HepG2 (cell line): ENCODE measurements around the gene GIPC1. TPM values are rescaled to one million over a fixed set of nuclear protein-coding genes. Genes with fewer than 3 reads are reported as not detected.

Source experiments
- AGO1 ChIP-seq: fragments of 200-400 bp; formaldehyde crosslinking; IDR thresholded peaks from 2 replicates; pipeline ENCODE4 v1.6.1; 2017; ENCODE audit warnings: mild to moderate bottlenecking, low read depth, low read length, moderate library complexity; ENCODE audit not compliant: poor library complexity, severe bottlenecking
- ATM ChIP-seq: fragments of 450-650 bp; IDR thresholded peaks from 2 replicates; pipeline ENCODE4 v1.7.1; 2017; ENCODE audit warnings: mild to moderate bottlenecking, borderline replicate concordance
- BHLHE40 ChIP-seq: IDR thresholded peaks from 2 replicates; pipeline ENCODE4 v1.6.1; 2011; ENCODE audit warnings: low read length, improper control_type of control experiment
- CREBL2 ChIP-seq: sonication (generic); formaldehyde crosslinking; IDR thresholded peaks from 2 replicates; pipeline ENCODE4 v1.8.1; 2023; ENCODE audit warnings: missing genetic modification reagents, mild to moderate bottlenecking, borderline replicate concordance
- DMAP1 ChIP-seq: IDR thresholded peaks from 2 replicates; pipeline ENCODE4 v1.6.1; 2016
- DPF2 ChIP-seq: sonication (generic); formaldehyde crosslinking; IDR thresholded peaks from 2 replicates; pipeline ENCODE4 v1.4.0; 2020; ENCODE audit warnings: mild to moderate bottlenecking, low read depth, missing genetic modification reagents, borderline replicate concordance
- MLX ChIP-seq: IDR thresholded peaks from 2 replicates; pipeline ENCODE4 v1.6.1; 2016
- MXI1 ChIP-seq: IDR thresholded peaks from 3 replicates; pipeline ENCODE4 v1.6.1; 2012; ENCODE audit warnings: low read depth, low read length, inconsistent platforms, borderline replicate concordance
- PATZ1 ChIP-seq: sonication (generic); formaldehyde crosslinking; IDR thresholded peaks from 2 replicates; pipeline ENCODE4 v1.4.0; 2020; ENCODE audit warnings: missing genetic modification reagents
- PAX8 ChIP-seq: sonication (generic); formaldehyde crosslinking; IDR thresholded peaks from 2 replicates; pipeline ENCODE4 v1.8.0; 2022; ENCODE audit warnings: mild to moderate bottlenecking, missing genetic modification reagents, borderline replicate concordance
- PCBP1 ChIP-seq: fragments of 200-400 bp; formaldehyde crosslinking; IDR thresholded peaks from 2 replicates; pipeline ENCODE4 v1.6.1; 2017; ENCODE audit warnings: mild to moderate bottlenecking, low read depth, low read length, borderline replicate concordance
- PHF20 ChIP-seq: sonication (generic); formaldehyde crosslinking; IDR thresholded peaks from 2 replicates; pipeline ENCODE4 v1.5.0; 2020; ENCODE audit warnings: mild to moderate bottlenecking, missing genetic modification reagents
- POLR2A ChIP-seq, 2 experiments: IDR thresholded peaks; 2 replicates each; pipeline ENCODE4 v1.6.1; 2011; ENCODE audit warnings: low read depth in 2 of 2, low read length in 2 of 2, mild to moderate bottlenecking in 1 of 2, moderate library complexity in 1 of 2; ENCODE audit not compliant: insufficient read depth in 1 of 2
- SRF ChIP-seq: IDR thresholded peaks from 2 replicates; pipeline ENCODE4 v1.6.1; 2011; ENCODE audit warnings: mild to moderate bottlenecking, low read depth, low read length, moderate library complexity
- ZFP36L1 ChIP-seq: sonication (generic); formaldehyde crosslinking; IDR thresholded peaks from 2 replicates; pipeline ENCODE4 v1.8.0; 2022; ENCODE audit warnings: mild to moderate bottlenecking, missing genetic modification reagents, moderate library complexity
- ZFX ChIP-seq: sonication (generic); formaldehyde crosslinking; IDR thresholded peaks from 2 replicates; pipeline ENCODE4 v1.4.0; 2020; ENCODE audit warnings: mild to moderate bottlenecking, low read depth, missing genetic modification reagents, moderate library complexity
- ZFY ChIP-seq: sonication (generic); formaldehyde crosslinking; IDR thresholded peaks from 2 replicates; pipeline ENCODE4 v1.4.0; 2020; ENCODE audit warnings: missing genetic modification reagents
- ZMYM2 ChIP-seq: sonication (generic); formaldehyde crosslinking; IDR thresholded peaks from 2 replicates; pipeline ENCODE4 v1.8.0; 2022; ENCODE audit warnings: mild to moderate bottlenecking, missing genetic modification reagents
- ZNF143 ChIP-seq: sonication (generic); formaldehyde crosslinking; IDR thresholded peaks from 2 replicates; pipeline ENCODE4 v1.4.0; 2020; ENCODE audit warnings: missing genetic modification reagents
- ZNF335 ChIP-seq: sonication (generic); formaldehyde crosslinking; IDR thresholded peaks from 2 replicates; pipeline ENCODE4 v1.4.0; 2020; ENCODE audit warnings: missing genetic modification reagents
- ZNF337 ChIP-seq: sonication (generic); formaldehyde crosslinking; IDR thresholded peaks from 2 replicates; pipeline ENCODE4 v1.5.1; 2020; ENCODE audit warnings: missing genetic modification reagents, low read depth, mild to moderate bottlenecking, borderline replicate concordance
- ZNF569 ChIP-seq: sonication (generic); formaldehyde crosslinking; IDR thresholded peaks from 2 replicates; pipeline ENCODE4 v1.5.0; 2020; ENCODE audit warnings: mild to moderate bottlenecking, missing genetic modification reagents, moderate library complexity, borderline replicate concordance
- ZNF687 ChIP-seq: sonication (generic); formaldehyde crosslinking; IDR thresholded peaks from 2 replicates; pipeline ENCODE4 v1.5.1; 2020; ENCODE audit warnings: mild to moderate bottlenecking, missing genetic modification reagents, moderate library complexity
- ZNF816 ChIP-seq: sonication (generic); formaldehyde crosslinking; IDR thresholded peaks from 2 replicates; pipeline ENCODE4 v1.8.0; 2022; ENCODE audit warnings: missing genetic modification reagents, mild to moderate bottlenecking, borderline replicate concordance
- polyA plus RNA-seq, 8 experiments: library from polyadenylated mRNA; depleted of rRNA in 3 of 8; stranded (reverse) in 7 of 8; unstranded in 1 of 8; fragments of >200 nt; fragmentation: Illumina TruSeq in 4 of 8; extraction: Trizol in 4 of 8; gene quantifications; 2 replicates each; pipeline versions ENCODE4 v1.2.1 to v1.2.3, GENCODE V29; 2011 to 2016; ENCODE audit warnings: low read depth in 4 of 8, missing spikeins in 1 of 8, mixed read lengths in 1 of 8; ENCODE audit not compliant: insufficient read depth in 1 of 8
- total RNA-seq, 5 experiments: library from RNA; depleted of rRNA; stranded (reverse); fragments of >200 nt; fragmentation: Illumina TruSeq; extraction: Trizol; gene quantifications; 2 replicates each; pipeline ENCODE4 v1.2.3, GENCODE V29; 2016; ENCODE audit warnings: low read depth in 1 of 5

The GIPC1 gene
- total and polyA plus RNA-seq, 2 of the 13 experiments (the other 11 are each of a cell fraction or from before 2014, with no cell fraction given), result 27.1 to 48.1 TPM

GRCh38 chr19:14432791-14433553 is 63.0 kb downstream of the GIPC1 start, which contains the start of gene PKN1 (continued):
- 0 out of 2 replicates have a peak, but pooled peaks have one; percentile 18 for TF ChIP-seq PATZ1 (CRISPR knock-in tag)
- peak; percentile 79 for TF ChIP-seq ZFY (CRISPR knock-in tag)
- peak in 1 of 2 experiments; percentile 49; a peak in 2 of 4 replicates for TF ChIP-seq POLR2A (IDR thresholded peaks at IDR 0.05; ENCODE audit: insufficient read depth in 1 of 2, low read depth in 2 of 2, low read length in 2 of 2)
- no peak for TF ChIP-seq ATM
- TF ChIP-seq ZNF335 (CRISPR knock-in tag), result no peak
- 0 out of 2 replicates have a peak, but pooled peaks have one; percentile 8 for TF ChIP-seq ZMYM2
- peak; percentile 69 for TF ChIP-seq ZNF143 (CRISPR knock-in tag)
- TF ChIP-seq ZNF569 (CRISPR knock-in tag), result no peak
- no peak for TF ChIP-seq PAX8
- no peak for TF ChIP-seq PHF20 (CRISPR knock-in tag)
- no peak for TF ChIP-seq CREBL2 (CRISPR knock-in tag)
- TF ChIP-seq BHLHE40, result peak; percentile 64; the same call in 1 of the 2 replicates
- no peak for TF ChIP-seq DPF2 (CRISPR knock-in tag)
- no peak for TF ChIP-seq SRF
- TF ChIP-seq ZFX (CRISPR knock-in tag), result peak; percentile 35; the same call in 1 of the 2 replicates
- peak; percentile 30; the same call in 1 of the 2 replicates for TF ChIP-seq ZNF687 (CRISPR knock-in tag)
- no peak for TF ChIP-seq MLX (CRISPR knock-in tag)
- TF ChIP-seq ZFP36L1 (CRISPR knock-in tag), result no peak
- no peak for TF ChIP-seq ZNF816 (CRISPR knock-in tag)
- no peak for TF ChIP-seq ZNF337 (CRISPR knock-in tag)
- TF ChIP-seq AGO1, result no peak
- TF ChIP-seq DMAP1, result 0 out of 2 replicates have a peak, but pooled peaks have one; percentile 24
- TF ChIP-seq MXI1, result peak; percentile 23; the same call in 1 of the 3 replicates
- TF ChIP-seq PCBP1, result 0 out of 2 replicates have a peak, but pooled peaks have one; percentile 42
